HEK293 (cell line): Measurements from ENCODE around the gene GNS.

Source experiments
- CTCF ChIA-PET: fragments of 350-600 bp; formaldehyde crosslinking; extraction: SDS; loops from one replicate; lab custom pipeline; 2021; ENCODE audit warnings: antibody characterized with exemption; lab: Yijun Ruan, JAX
- POLR2A ChIA-PET: fragments of 300-600 bp; formaldehyde crosslinking; extraction: SDS; loops from one replicate; lab custom pipeline; 2020; ENCODE audit warnings: antibody characterized with exemption, inconsistent platforms; lab: Yijun Ruan, JAX
- H3K27ac ChIP-seq: fragments of 200-500 bp; sonication (Bioruptor generic); 2 replicates; pipeline ENCODE4 v1.5.1; 2014; ENCODE audit warnings: low read depth, low read length, control low read depth, inconsistent platforms; ENCODE audit errors: extremely low read depth
- H3K36me3 ChIP-seq, 2 experiments: fragments of 200-500 bp in 1 of 2; sonication (Bioruptor generic) in 1 of 2; 1 replicate in 1 of 2; 2 replicates in 1 of 2; pipeline ENCODE4 v1.5.1; 2014 to 2017; ENCODE audit warnings: inconsistent platforms in 2 of 2, low read length in 2 of 2; ENCODE audit not compliant: control insufficient read depth in 2 of 2, insufficient read depth in 1 of 2
- H3K4me1 ChIP-seq: fragments of 200-500 bp; sonication (Bioruptor generic); 2 replicates; pipeline ENCODE4 v1.5.1; 2014; ENCODE audit warnings: mild to moderate bottlenecking, low read length, inconsistent platforms; ENCODE audit not compliant: control insufficient read depth, insufficient read depth
- H3K4me3 ChIP-seq: 2 replicates; pipeline ENCODE4 v1.5.1; 2011; ENCODE audit warnings: low read depth, mild to moderate bottlenecking, control low read depth, low read length, moderate library complexity
- H3K9me3 ChIP-seq: fragments of 200-500 bp; sonication (Bioruptor generic); 2 replicates; pipeline ENCODE4 v1.5.1; 2014; ENCODE audit warnings: low read depth, low read length, inconsistent platforms; ENCODE audit not compliant: control insufficient read depth, insufficient read depth
- KLF16 ChIP-seq: fragments of 450-650 bp; formaldehyde crosslinking; IDR thresholded peaks from 2 replicates; pipeline ENCODE4 v1.5.1; 2017; ENCODE audit warnings: missing biosample characterization, missing genetic modification characterization
- PRDM2 ChIP-seq: fragments of 450-650 bp; formaldehyde crosslinking; IDR thresholded peaks from 2 replicates; pipeline ENCODE4 v1.5.1; 2016; ENCODE audit warnings: missing biosample characterization, missing genetic modification characterization, borderline replicate concordance
- SP7 ChIP-seq: fragments of 450-650 bp; formaldehyde crosslinking; IDR thresholded peaks from 2 replicates; pipeline ENCODE4 v1.5.1; 2016; ENCODE audit warnings: missing biosample characterization, missing genetic modification characterization
- YY1 ChIP-seq: fragments of 450-650 bp; formaldehyde crosslinking; IDR thresholded peaks from 2 replicates; pipeline ENCODE4 v1.5.1; 2018; ENCODE audit warnings: missing biosample characterization, missing genetic modification characterization
- ZBTB20 ChIP-seq: fragments of 450-650 bp; formaldehyde crosslinking; IDR thresholded peaks from 2 replicates; pipeline ENCODE4 v1.5.1; 2016; ENCODE audit warnings: missing biosample characterization, missing genetic modification characterization
- ZEB2 ChIP-seq: fragments of 450-650 bp; formaldehyde crosslinking; IDR thresholded peaks from 2 replicates; pipeline ENCODE4 v1.5.1; 2016; ENCODE audit warnings: missing biosample characterization, missing genetic modification characterization
- ZNF112 ChIP-seq: fragments of 450-650 bp; formaldehyde crosslinking; IDR thresholded peaks from 2 replicates; pipeline ENCODE4 v1.5.0; 2017; ENCODE audit warnings: missing biosample characterization, missing genetic modification characterization
- ZNF266 ChIP-seq: fragments of 450-650 bp; formaldehyde crosslinking; IDR thresholded peaks from 2 replicates; pipeline ENCODE4 v1.5.1; 2016; ENCODE audit warnings: missing biosample characterization, missing genetic modification characterization, low read depth
- ZNF292 ChIP-seq: fragments of 450-650 bp; formaldehyde crosslinking; IDR thresholded peaks from 2 replicates; pipeline ENCODE4 v1.5.1; 2016; ENCODE audit warnings: low read depth, missing biosample characterization, missing genetic modification characterization, borderline replicate concordance
- ZNF335 ChIP-seq: fragments of 450-650 bp; formaldehyde crosslinking; conservative IDR thresholded peaks from 2 replicates; pipeline ENCODE4 v1.5.1; 2016; ENCODE audit warnings: missing biosample characterization, missing genetic modification characterization
- ZNF426 ChIP-seq: fragments of 450-650 bp; formaldehyde crosslinking; IDR thresholded peaks from 2 replicates; pipeline ENCODE4 v1.5.1; 2017; ENCODE audit warnings: missing biosample characterization, missing genetic modification characterization, mild to moderate bottlenecking, inconsistent platforms, moderate library complexity
- ZNF48 ChIP-seq: fragments of 450-650 bp; formaldehyde crosslinking; IDR thresholded peaks from 2 replicates; pipeline ENCODE4 v1.5.1; 2016; ENCODE audit warnings: missing biosample characterization, missing genetic modification characterization
- ZNF514 ChIP-seq: fragments of 450-650 bp; formaldehyde crosslinking; IDR thresholded peaks from 2 replicates; pipeline ENCODE4 v1.5.1; 2016; ENCODE audit warnings: missing biosample characterization, missing genetic modification characterization
- ZNF621 ChIP-seq: fragments of 450-650 bp; formaldehyde crosslinking; IDR thresholded peaks from 2 replicates; pipeline ENCODE4 v1.5.1; 2017; ENCODE audit warnings: missing biosample characterization, missing genetic modification characterization
- ZNF701 ChIP-seq: fragments of 450-650 bp; formaldehyde crosslinking; IDR thresholded peaks from 2 replicates; pipeline ENCODE4 v1.5.1; 2016; ENCODE audit warnings: missing biosample characterization, missing genetic modification characterization
- ZNF76 ChIP-seq: fragments of 450-650 bp; formaldehyde crosslinking; IDR thresholded peaks from 2 replicates; pipeline ENCODE4; 2016; ENCODE audit warnings: low read depth, missing biosample characterization, missing genetic modification characterization, borderline replicate concordance
- ZNF777 ChIP-seq: fragments of 450-650 bp; formaldehyde crosslinking; IDR thresholded peaks from 2 replicates; pipeline ENCODE4 v1.5.1; 2017; ENCODE audit warnings: missing biosample characterization, missing genetic modification characterization, borderline replicate concordance
- ZNF791 ChIP-seq: fragments of 450-650 bp; formaldehyde crosslinking; IDR thresholded peaks from 2 replicates; pipeline ENCODE4 v1.5.1; 2016; ENCODE audit warnings: missing biosample characterization, missing genetic modification characterization
- ZSCAN30 ChIP-seq: fragments of 450-650 bp; IDR thresholded peaks from 2 replicates; pipeline ENCODE4 v1.5.1; 2018; ENCODE audit warnings: missing biosample characterization, mild to moderate bottlenecking, missing genetic modification characterization, moderate library complexity
- TF ChIP-seq, protein P1 (sequence below): fragments of 450-650 bp; formaldehyde crosslinking; IDR thresholded peaks from 2 replicates; pipeline ENCODE4 v1.5.1; 2016; ENCODE audit warnings: missing biosample characterization, missing genetic modification characterization
- TF ChIP-seq, protein P2 (sequence below): fragments of 450-650 bp; formaldehyde crosslinking; IDR thresholded peaks from 2 replicates; pipeline ENCODE4 v1.5.1; 2017; ENCODE audit warnings: missing biosample characterization, missing genetic modification characterization
- TF ChIP-seq, protein P3 (sequence below): fragments of 450-650 bp; formaldehyde crosslinking; IDR thresholded peaks from 2 replicates; pipeline ENCODE4 v1.5.1; 2017; ENCODE audit warnings: missing biosample characterization, mild to moderate bottlenecking, missing genetic modification characterization, moderate library complexity
- TF ChIP-seq, protein P4 (sequence below): fragments of 450-650 bp; formaldehyde crosslinking; IDR thresholded peaks from 2 replicates; pipeline ENCODE4 v1.5.1; 2016; ENCODE audit warnings: missing biosample characterization, missing genetic modification characterization

GNS gene

DNA sequence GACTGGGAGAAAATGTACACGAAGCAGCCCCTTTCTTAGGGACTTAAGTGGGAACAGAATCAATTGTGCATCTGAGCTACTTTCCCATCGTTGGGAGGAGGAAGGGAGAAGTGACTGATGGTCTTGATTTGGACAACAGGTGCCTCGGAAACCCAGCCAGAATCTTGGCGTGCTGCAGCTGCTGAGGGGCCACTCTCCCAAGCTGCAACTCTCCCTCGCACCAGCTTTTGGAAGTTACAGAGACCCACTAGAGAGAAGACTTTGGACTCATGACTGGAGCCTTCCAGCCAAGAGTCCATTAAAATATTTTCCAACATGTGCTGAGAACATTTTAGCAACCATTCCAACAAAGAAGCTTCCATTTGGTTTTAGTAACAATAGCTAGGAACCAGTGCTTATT, 52.3 kb downstream of the GNS start (continued):
- TF ChIP-seq, protein P1, sequence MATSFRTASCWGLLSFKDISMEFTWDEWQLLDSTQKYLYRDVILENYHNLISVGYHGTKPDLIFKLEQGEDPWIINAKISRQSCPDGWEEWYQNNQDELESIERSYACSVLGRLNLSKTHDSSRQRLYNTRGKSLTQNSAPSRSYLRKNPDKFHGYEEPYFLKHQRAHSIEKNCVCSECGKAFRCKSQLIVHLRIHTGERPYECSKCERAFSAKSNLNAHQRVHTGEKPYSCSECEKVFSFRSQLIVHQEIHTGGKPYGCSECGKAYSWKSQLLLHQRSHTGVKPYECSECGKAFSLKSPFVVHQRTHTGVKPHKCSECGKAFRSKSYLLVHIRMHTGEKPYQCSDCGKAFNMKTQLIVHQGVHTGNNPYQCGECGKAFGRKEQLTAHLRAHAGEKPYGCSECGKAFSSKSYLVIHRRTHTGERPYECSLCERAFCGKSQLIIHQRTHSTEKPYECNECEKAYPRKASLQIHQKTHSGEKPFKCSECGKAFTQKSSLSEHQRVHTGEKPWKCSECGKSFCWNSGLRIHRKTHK (tag by site-specific recombination): no peak
- TF ChIP-seq ZNF335 (tag by site-specific recombination) (no peak), ZNF514 (tag by site-specific recombination) (no peak)

- Histone ChIP-seq H3K4me3 (no peak overlapping the region), H3K27ac (no peak overlapping the region), H3K4me1 (no peaks in the 10 kb centered on the region), H3K9me3 (no peaks in the 10 kb centered on the region), H3K36me3 (no peaks in the 10 kb centered on the region)
- POLR2A ChIA-PET: no interaction called here
- TF ChIP-seq ZNF791 (no peak), PRDM2 (tag by site-specific recombination) (no peak), ZNF701 (tag by site-specific recombination) (no peak), ZNF777 (tag by site-specific recombination) (no peak), KLF16 (no peak), ZNF621 (no peak), ZNF426 (tag by site-specific recombination) (no peak)
- TF ChIP-seq, protein P2, sequence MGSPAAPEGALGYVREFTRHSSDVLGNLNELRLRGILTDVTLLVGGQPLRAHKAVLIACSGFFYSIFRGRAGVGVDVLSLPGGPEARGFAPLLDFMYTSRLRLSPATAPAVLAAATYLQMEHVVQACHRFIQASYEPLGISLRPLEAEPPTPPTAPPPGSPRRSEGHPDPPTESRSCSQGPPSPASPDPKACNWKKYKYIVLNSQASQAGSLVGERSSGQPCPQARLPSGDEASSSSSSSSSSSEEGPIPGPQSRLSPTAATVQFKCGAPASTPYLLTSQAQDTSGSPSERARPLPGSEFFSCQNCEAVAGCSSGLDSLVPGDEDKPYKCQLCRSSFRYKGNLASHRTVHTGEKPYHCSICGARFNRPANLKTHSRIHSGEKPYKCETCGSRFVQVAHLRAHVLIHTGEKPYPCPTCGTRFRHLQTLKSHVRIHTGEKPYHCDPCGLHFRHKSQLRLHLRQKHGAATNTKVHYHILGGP: no peak
- CTCF ChIA-PET: interaction anchor here (3.9 kb wide), 1 partner anchor 9 kb away, joined by 20 read pairs; no protein-coding TSS in a partner anchor
Observed at GRCh38 chr12:64706306-64706705, 52.9 kb downstream of the GNS start.

GRCh38 chr12:64701283-64701682, 57.9 kb downstream of the GNS start:
- POLR2A ChIA-PET: no interaction called here
- H3K27ac ChIP-seq: no peak overlapping the region
- H3K9me3 ChIP-seq: no peaks in the 10 kb centered on the region
- 0 out of 2 replicates have a peak, but pooled peaks cover under 1% of the 10 kb centered on the region for H3K4me1 ChIP-seq
- CTCF ChIA-PET: interaction anchor here (0.7 to 17.9 kb wide), 2 partner anchors 152 to 257 kb away, joined by 3 to 219 read pairs; no protein-coding TSS in a partner anchor
- H3K4me3 ChIP-seq: no peak overlapping the region
- peaks cover 0 to 5% of the 10 kb centered on the region in 2 experiments; a peak in 2 of 3 replicates for H3K36me3 ChIP-seq
- TF ChIP-seq, protein P3, sequence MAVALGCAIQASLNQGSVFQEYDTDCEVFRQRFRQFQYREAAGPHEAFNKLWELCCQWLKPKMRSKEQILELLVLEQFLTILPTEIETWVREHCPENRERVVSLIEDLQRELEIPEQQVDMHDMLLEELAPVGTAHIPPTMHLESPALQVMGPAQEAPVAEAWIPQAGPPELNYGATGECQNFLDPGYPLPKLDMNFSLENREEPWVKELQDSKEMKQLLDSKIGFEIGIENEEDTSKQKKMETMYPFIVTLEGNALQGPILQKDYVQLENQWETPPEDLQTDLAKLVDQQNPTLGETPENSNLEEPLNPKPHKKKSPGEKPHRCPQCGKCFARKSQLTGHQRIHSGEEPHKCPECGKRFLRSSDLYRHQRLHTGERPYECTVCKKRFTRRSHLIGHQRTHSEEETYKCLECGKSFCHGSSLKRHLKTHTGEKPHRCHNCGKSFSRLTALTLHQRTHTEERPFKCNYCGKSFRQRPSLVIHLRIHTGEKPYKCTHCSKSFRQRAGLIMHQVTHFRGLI (tag by site-specific recombination): no peak
- TF ChIP-seq ZSCAN30: no peak
- TF ChIP-seq ZNF112 (tag by site-specific recombination): no peak
- no peak for TF ChIP-seq ZBTB20 (tag by site-specific recombination)
- no peak for TF ChIP-seq ZNF266 (tag by site-specific recombination)
- TF ChIP-seq ZEB2 (tag by site-specific recombination): no peak
- TF ChIP-seq SP7 (tag by site-specific recombination): no peak
- TF ChIP-seq ZNF48 (tag by site-specific recombination): no peak
- TF ChIP-seq, protein P4, sequence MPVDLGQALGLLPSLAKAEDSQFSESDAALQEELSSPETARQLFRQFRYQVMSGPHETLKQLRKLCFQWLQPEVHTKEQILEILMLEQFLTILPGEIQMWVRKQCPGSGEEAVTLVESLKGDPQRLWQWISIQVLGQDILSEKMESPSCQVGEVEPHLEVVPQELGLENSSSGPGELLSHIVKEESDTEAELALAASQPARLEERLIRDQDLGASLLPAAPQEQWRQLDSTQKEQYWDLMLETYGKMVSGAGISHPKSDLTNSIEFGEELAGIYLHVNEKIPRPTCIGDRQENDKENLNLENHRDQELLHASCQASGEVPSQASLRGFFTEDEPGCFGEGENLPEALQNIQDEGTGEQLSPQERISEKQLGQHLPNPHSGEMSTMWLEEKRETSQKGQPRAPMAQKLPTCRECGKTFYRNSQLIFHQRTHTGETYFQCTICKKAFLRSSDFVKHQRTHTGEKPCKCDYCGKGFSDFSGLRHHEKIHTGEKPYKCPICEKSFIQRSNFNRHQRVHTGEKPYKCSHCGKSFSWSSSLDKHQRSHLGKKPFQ (tag by site-specific recombination): no peak
- TF ChIP-seq YY1 (tag by site-specific recombination): no peak
- TF ChIP-seq ZNF76 (tag by site-specific recombination): no peak
- no peak for TF ChIP-seq ZNF292
